Mesothelial cell of epicardium (in vitro differentiated cells): ENCODE data around the gene CDX2. TPM values are rescaled to one million over a fixed set of nuclear protein-coding genes. Genes with fewer than 3 reads are reported as not detected.
"Not testable (repeated sequence)": the region's sequence is repeated elsewhere in the genome, so short reads cannot be mapped to it uniquely, and the experiment has no call there.

Experiments
- DNase-seq, 2 experiments: peaks; one replicate each; pipeline ENCODE4 v3.0.0; 2021; ENCODE audit warnings: low spot score in 2 of 2; ENCODE audit not compliant: unreplicated experiment in 2 of 2
- H3K27ac Mint-ChIP-seq: 2 replicates; pipeline ENCODE4 v1.8.0; 2021; ENCODE audit warnings: mixed read lengths
- H3K27me3 Mint-ChIP-seq: 2 replicates; pipeline ENCODE4 v1.8.0; 2021; ENCODE audit warnings: low read depth, mixed read lengths
- H3K36me3 Mint-ChIP-seq: 2 replicates; pipeline ENCODE4 v1.8.0; 2021; ENCODE audit warnings: mixed read lengths
- H3K4me1 Mint-ChIP-seq: 2 replicates; pipeline ENCODE4 v1.8.0; 2021; ENCODE audit warnings: mixed read lengths
- H3K4me3 Mint-ChIP-seq: 2 replicates; pipeline ENCODE4 v1.8.0; 2021; ENCODE audit warnings: mild to moderate bottlenecking, moderate library complexity, mixed read lengths
- H3K9me3 Mint-ChIP-seq: 2 replicates; pipeline ENCODE4 v1.8.0; 2021; ENCODE audit warnings: mixed read lengths
- CTCF ChIP-seq: fragments of 200-600 bp; sonication (generic); IDR thresholded peaks from one replicate; pipeline ENCODE4 v1.5.0; 2021; ENCODE audit warnings: antibody characterized with exemption; ENCODE audit not compliant: unreplicated experiment
- total RNA-seq: library from RNA; stranded (reverse); gene quantifications from 3 replicates; pipeline ENCODE4 v1.2.1, GENCODE V29; 2021

Gene CDX2
- total RNA-seq, 1 donor from 2014 or later: 0.16 TPM

GRCh38 chr13:28010046-28010445 lies 40.9 kb upstream of the CDX2 start:
- Mint-ChIP-seq H3K27ac (no peak overlapping the region), H3K4me1 (peaks cover 2% of the 10 kb centered on the region), H3K4me3 (no peak overlapping the region), H3K27me3 (peaks cover 17% of the 10 kb centered on the region), H3K36me3 (no peaks in the 10 kb centered on the region), H3K9me3 (no peaks in the 10 kb centered on the region)
- no peak for TF ChIP-seq CTCF
- DNase-seq: no peak

- peaks cover 14% of the 10 kb centered on the region for H3K4me1 Mint-ChIP-seq
- not testable (repeated sequence) for DNase-seq, H3K9me3 Mint-ChIP-seq, H3K36me3 Mint-ChIP-seq, H3K27ac Mint-ChIP-seq, H3K4me3 Mint-ChIP-seq, H3K27me3 Mint-ChIP-seq
Observed at GRCh38 chr13:28005016-28005415, 35.9 kb upstream of the CDX2 start.

GRCh38 chr13:28002886-28003698 lies 34.0 kb upstream of the CDX2 start:
- Mint-ChIP-seq H3K27ac (peak overlapping the region; percentile 50), H3K4me1 (peaks cover 14% of the 10 kb centered on the region), H3K36me3 (no peaks in the 10 kb centered on the region), H3K9me3 (no peaks in the 10 kb centered on the region), H3K27me3 (peaks cover 2% of the 10 kb centered on the region), H3K4me3 (no peak overlapping the region)
- DNase-seq: no peak
- no peak for TF ChIP-seq CTCF

GRCh38 chr13:28001837-28002473 lies 32.8 kb upstream of the CDX2 start:
- no peak for DNase-seq
- Mint-ChIP-seq H3K36me3 (no peaks in the 10 kb centered on the region), H3K9me3 (no peaks in the 10 kb centered on the region), H3K27me3 (peaks cover 2% of the 10 kb centered on the region), H3K4me3 (no peak overlapping the region), H3K4me1 (peaks cover 16% of the 10 kb centered on the region), H3K27ac (no peak overlapping the region)
- no peak for TF ChIP-seq CTCF

GRCh38 chr13:28001049-28001448 lies 31.9 kb upstream of the CDX2 start:
- Mint-ChIP-seq H3K4me3 (no peak overlapping the region), H3K4me1 (peaks cover 16% of the 10 kb centered on the region), H3K36me3 (no peaks in the 10 kb centered on the region), H3K9me3 (no peaks in the 10 kb centered on the region), H3K27ac (no peak overlapping the region), H3K27me3 (peaks cover 2% of the 10 kb centered on the region)
- DNase-seq: no peak
- TF ChIP-seq CTCF: no peak

- no peak overlapping the region for H3K4me3 Mint-ChIP-seq
- H3K9me3 Mint-ChIP-seq: no peaks in the 10 kb centered on the region
- TF ChIP-seq CTCF: no peak
- H3K4me1 Mint-ChIP-seq: peaks cover 16% of the 10 kb centered on the region
- DNase-seq: no peak
- H3K27me3 Mint-ChIP-seq: peaks cover 2% of the 10 kb centered on the region
- no peaks in the 10 kb centered on the region for H3K36me3 Mint-ChIP-seq
- H3K27ac Mint-ChIP-seq: peak overlapping the region; percentile 65
Observed at GRCh38 chr13:28000567-28000966, 31.5 kb upstream of the CDX2 start.
